ENCODE measurements around the gene WBP2. TPM values are rescaled to one million over a fixed set of nuclear protein-coding genes. Genes with fewer than 3 reads are reported as not detected.

Gene WBP2
- total RNA-seq, 1 donor from 2014 or later: 65.5 TPM

GRCh38 chr17:75844530-75845057 is 10.5 kb downstream of the WBP2 start:
- no peak overlapping the region for H3K4me3 ChIP-seq (ENCODE audit: low read depth, low read length)
- no peak for TF ChIP-seq CTCF (conservative IDR thresholded peaks at IDR 0.05; ENCODE audit: low read depth, low read length)
- DNase-seq (ENCODE audit: low read depth): no peak

GRCh38 chr17:75843577-75844529 is 11.3 kb downstream of the WBP2 start, which contains the start of gene UNC13D:
UNC13D (minus strand) TSS chr17:75844404; CDS start chr17:75844337, 67 bp downstream.
- no peak within 1 kb of the TSS for H3K4me3 ChIP-seq (ENCODE audit: low read depth, low read length)
- TF ChIP-seq CTCF (conservative IDR thresholded peaks at IDR 0.05; ENCODE audit: low read depth, low read length): no peak
- no peak for DNase-seq (ENCODE audit: low read depth)

GRCh38 chr17:75842963-75843576 is 12.1 kb downstream of the WBP2 start:
- no peak overlapping the region for H3K4me3 ChIP-seq (ENCODE audit: low read depth, low read length)
- no peak for TF ChIP-seq CTCF (conservative IDR thresholded peaks at IDR 0.05; ENCODE audit: low read depth, low read length)
- DNase-seq (ENCODE audit: low read depth): no peak

GRCh38 chr17:75842411-75842810 is 12.7 kb downstream of the WBP2 start:
- H3K4me3 ChIP-seq (ENCODE audit: low read depth, low read length): no peak overlapping the region
- no peak for DNase-seq (ENCODE audit: low read depth)
- no peak for TF ChIP-seq CTCF (conservative IDR thresholded peaks at IDR 0.05; ENCODE audit: low read depth, low read length)

GRCh38 chr17:75840799-75841164 is 14.4 kb downstream of the WBP2 start:
- DNase-seq (ENCODE audit: low read depth): no peak
- H3K4me3 ChIP-seq (ENCODE audit: low read depth, low read length): no peak overlapping the region
- no peak for TF ChIP-seq CTCF (conservative IDR thresholded peaks at IDR 0.05; ENCODE audit: low read depth, low read length)

- TF ChIP-seq CTCF (conservative IDR thresholded peaks at IDR 0.05; ENCODE audit: low read depth, low read length): no peak
- H3K4me3 ChIP-seq (ENCODE audit: low read depth, low read length): no peak overlapping the region
- DNase-seq (ENCODE audit: low read depth): no peak
Observed at GRCh38 chr17:75839942-75840798, 15.0 kb downstream of the WBP2 start.
